CD14-positive monocyte (primary cell): ENCODE measurements around the gene STRAP. TPM values are rescaled to one million over a fixed set of nuclear protein-coding genes. Genes with fewer than 3 reads are reported as not detected.

Source experiments
- DNase-seq, 3 donors: peaks; one replicate each; pipeline ENCODE4 v3.0.0-alpha.2; 2011 to 2022
- H2AFZ ChIP-seq: 2 replicates; pipeline ENCODE4 v1.6.0; 2012; ENCODE audit warnings: mild to moderate bottlenecking, low read depth, low read length, inconsistent platforms; ENCODE audit not compliant: insufficient read depth, poor library complexity, severe bottlenecking
- H3K27ac ChIP-seq, 2 donors: 1 replicate in 1 of 2; 2 replicates in 1 of 2; pipeline ENCODE4 v1.5.1; 2012 to 2013; ENCODE audit warnings: low read length in 2 of 2, control low read depth in 1 of 2, inconsistent platforms in 1 of 2, low read depth in 1 of 2, mild to moderate bottlenecking in 1 of 2
- H3K27me3 ChIP-seq, 2 donors: one replicate each; pipeline versions ENCODE4 v1.6.0 to v1.6.1; 2011 to 2013; ENCODE audit warnings: low read length in 2 of 2; ENCODE audit not compliant: control insufficient read depth in 2 of 2, insufficient read depth in 2 of 2
- H3K36me3 ChIP-seq, 2 donors: replicated peaks in 1 of 2; 1 replicate in 1 of 2; 2 replicates in 1 of 2; pipeline versions ENCODE4 v1.5.1 to v1.6.1; 2012 to 2013; ENCODE audit warnings: low read length in 2 of 2, control low read depth in 1 of 2, inconsistent platforms in 1 of 2, mild to moderate bottlenecking in 1 of 2; ENCODE audit not compliant: insufficient read depth in 2 of 2, control insufficient read depth in 1 of 2
- H3K4me1 ChIP-seq, 2 donors: 1 replicate in 1 of 2; 2 replicates in 1 of 2; pipeline versions ENCODE4 v1.5.1 to v1.6.1; 2012 to 2013; ENCODE audit warnings: low read length in 2 of 2, control low read depth in 1 of 2, inconsistent platforms in 1 of 2, mild to moderate bottlenecking in 1 of 2, moderate library complexity in 1 of 2; ENCODE audit not compliant: insufficient read depth in 2 of 2, control insufficient read depth in 1 of 2
- H3K4me2 ChIP-seq: replicated peaks from 2 replicates; pipeline ENCODE3; 2012; ENCODE audit warnings: low read length, moderate library complexity, mild to moderate bottlenecking; ENCODE audit not compliant: poor library complexity, severe bottlenecking; ENCODE audit errors: extremely low read depth
- H3K4me3 ChIP-seq, 3 experiments: fragments of 200-600 bp in 1 of 3; sonication (generic) in 1 of 3; replicated peaks in 1 of 3; 1 replicate in 2 of 3; 2 replicates in 1 of 3; pipeline ENCODE4 v1.5.1; 2011 to 2013; ENCODE audit warnings: low read length in 3 of 3, mild to moderate bottlenecking in 3 of 3, control low read depth in 2 of 3, low read depth in 2 of 3, inconsistent platforms in 1 of 3, moderate library complexity in 1 of 3
- H3K79me2 ChIP-seq: 2 replicates; pipeline ENCODE4 v1.6.0; 2012; ENCODE audit warnings: mild to moderate bottlenecking, control low read depth, inconsistent platforms, low read length, moderate library complexity; ENCODE audit not compliant: insufficient read depth
- H3K9ac ChIP-seq: 2 replicates; pipeline ENCODE4 v1.6.0; 2017; ENCODE audit warnings: low read length, mild to moderate bottlenecking; ENCODE audit not compliant: insufficient read depth, poor library complexity, severe bottlenecking
- H3K9me3 ChIP-seq, 2 donors: replicated peaks in 1 of 2; 1 replicate in 1 of 2; 2 replicates in 1 of 2; pipeline versions ENCODE4 v1.5.1 to v1.6.1; 2012 to 2013; ENCODE audit warnings: low read length in 2 of 2, control low read depth in 1 of 2; ENCODE audit not compliant: control insufficient read depth in 1 of 2, insufficient read depth in 1 of 2
- H4K20me1 ChIP-seq: 2 replicates; pipeline ENCODE4 v1.6.0; 2012; ENCODE audit warnings: mild to moderate bottlenecking, low read length, control low read depth, moderate library complexity; ENCODE audit not compliant: insufficient read depth
- H3K27ac Mint-ChIP-seq, 7 donors: one replicate each; pipeline ENCODE4 v1.8.0; 2020; ENCODE audit warnings: mild to moderate bottlenecking in 7 of 7, mixed read lengths in 7 of 7, moderate library complexity in 6 of 7, inconsistent platforms in 2 of 7
- H3K27me3 Mint-ChIP-seq, 3 donors: one replicate each; pipeline ENCODE4 v1.8.0; 2021 to 2022; ENCODE audit warnings: low read depth in 3 of 3, mild to moderate bottlenecking in 3 of 3, mixed read lengths in 3 of 3, moderate library complexity in 3 of 3, inconsistent platforms in 1 of 3
- H3K36me3 Mint-ChIP-seq, 2 donors: one replicate each; pipeline ENCODE4 v1.8.0; 2020; ENCODE audit warnings: mixed read lengths in 2 of 2, inconsistent platforms in 1 of 2, mild to moderate bottlenecking in 1 of 2
- H3K4me1 Mint-ChIP-seq: one replicate; pipeline ENCODE4 v1.8.0; 2020; ENCODE audit warnings: mild to moderate bottlenecking, mixed read lengths
- H3K4me3 Mint-ChIP-seq, 2 donors: one replicate each; pipeline ENCODE4 v1.8.0; 2020; ENCODE audit warnings: mild to moderate bottlenecking in 2 of 2, mixed read lengths in 2 of 2, moderate library complexity in 1 of 2
- H3K9me3 Mint-ChIP-seq, 7 donors: one replicate each; pipeline ENCODE4 v1.8.0; 2020 to 2022; ENCODE audit warnings: mixed read lengths in 7 of 7, mild to moderate bottlenecking in 6 of 7, moderate library complexity in 6 of 7, inconsistent platforms in 2 of 7
- CTCF ChIP-seq: fragments of 200-600 bp; IDR thresholded peaks from one replicate; pipeline ENCODE4 v1.8.0; 2022; ENCODE audit warnings: antibody characterized with exemption, mild to moderate bottlenecking
- WGBS: methylation state at CpG from one replicate; pipeline ENCODE4 v1.1.5; 2013; ENCODE audit warnings: missing lambda C conversion rate; ENCODE audit not compliant: insufficient coverage; 5-methylcytosine and 5-hydroxymethylcytosine counted together
- intact Hi-C, 2 donors: fragments of 100-400 bp; cut with micrococcal nuclease; formaldehyde crosslinking; loops; one replicate each; pipeline versions ENCODE4 v1.15.0 to v1.15.1; 2023
- polyA plus RNA-seq, 3 donors: library from polyadenylated mRNA; depleted of rRNA in 1 of 3; unstranded in 2 of 3; stranded (reverse) in 1 of 3; fragments of 300-500 nt in 2 of 3; fragments of >200 nt in 1 of 3; fragmentation: Illumina TruSeq in 2 of 3; gene quantifications; 1 replicate in 2 of 3; 2 replicates in 1 of 3; pipeline ENCODE4 v1.2.3, GENCODE V29; 2012 to 2021

The STRAP gene
- polyA plus RNA-seq, 3 donors, result 53.7 to 111 (median 98.2) TPM

- no peak overlapping the region for H3K27ac ChIP-seq
- H3K36me3 ChIP-seq, result peaks cover 77 to 81% of the 10 kb centered on the region in 2 donors
- H3K9me3 Mint-ChIP-seq, result no peaks in the 10 kb centered on the region
- no peaks in the 10 kb centered on the region for H3K79me2 ChIP-seq
- H3K27me3 ChIP-seq, result no peaks in the 10 kb centered on the region
- peaks cover 3% of the 10 kb centered on the region for H4K20me1 ChIP-seq
- no peaks in the 10 kb centered on the region for H3K27me3 Mint-ChIP-seq
- no peak overlapping the region for H3K4me2 ChIP-seq
- no peak for TF ChIP-seq CTCF
- no peak overlapping the region for H3K4me3 ChIP-seq
- no peak overlapping the region for H3K27ac Mint-ChIP-seq
- no CpG with 5 or more reads among the region's 1 CpG for WGBS
- intact Hi-C loops, result no loop called here
- H3K9ac ChIP-seq, result no peak overlapping the region
- H2AFZ ChIP-seq, result no peak overlapping the region
- H3K4me3 Mint-ChIP-seq, result no peak overlapping the region
- H3K9me3 ChIP-seq, result no peaks in the 10 kb centered on the region
- no peak for DNase-seq
- H3K4me1 Mint-ChIP-seq, result no peaks in the 10 kb centered on the region
- H3K36me3 Mint-ChIP-seq, result peaks cover 57 to 66% of the 10 kb centered on the region in 2 donors
- no peaks in the 10 kb centered on the region for H3K4me1 ChIP-seq
These were observed 14.7 kb downstream of the STRAP start for GRCh38 chr12:15896867-15897266.

GRCh38 chr12:15897433-15897832, 15.2 kb downstream of the STRAP start:
- Mint-ChIP-seq H3K27me3 (no peaks in the 10 kb centered on the region), H3K9me3 (no peaks in the 10 kb centered on the region), H3K36me3 (peaks cover 60 to 69% of the 10 kb centered on the region in 2 donors), H3K4me1 (no peaks in the 10 kb centered on the region), H3K4me3 (no peak overlapping the region), H3K27ac (no peak overlapping the region)
- no peaks in the 10 kb centered on the region for H3K79me2 ChIP-seq
- peaks cover 3% of the 10 kb centered on the region for H4K20me1 ChIP-seq
- H3K9me3 ChIP-seq, result no peaks in the 10 kb centered on the region
- no peaks in the 10 kb centered on the region for H3K27me3 ChIP-seq
- intact Hi-C loops, result no loop called here
- no peak overlapping the region for H3K27ac ChIP-seq
- no peak for DNase-seq
- TF ChIP-seq CTCF, result no peak
- H3K4me2 ChIP-seq, result no peak overlapping the region
- no peak overlapping the region for H3K9ac ChIP-seq
- H3K36me3 ChIP-seq, result peaks cover 81 to 85% of the 10 kb centered on the region in 2 donors
- H3K4me1 ChIP-seq, result no peaks in the 10 kb centered on the region
- H3K4me3 ChIP-seq, result no peak overlapping the region
- WGBS, result no CpG with 5 or more reads among the region's 2 CpGs
- H2AFZ ChIP-seq, result no peak overlapping the region
